PFSK-1 (cell line): ENCODE data around the gene NUDT5.

Experiments used
- FOXP2 ChIP-seq: optimal IDR thresholded peaks from 2 replicates; pipeline ENCODE3; 2011; ENCODE audit warnings: borderline replicate concordance, control low read depth, inconsistent platforms; ENCODE audit not compliant: insufficient read depth; ENCODE audit errors: extremely low read length, extremely low read depth
- POLR2AphosphoS5 ChIP-seq: IDR thresholded peaks from 2 replicates; pipeline ENCODE4 v1.6.1; 2012; ENCODE audit warnings: low read depth, mild to moderate bottlenecking, control low read depth, low read length, moderate library complexity
- SIN3A ChIP-seq: IDR thresholded peaks from 2 replicates; pipeline ENCODE4 v1.6.1; 2012; ENCODE audit warnings: mild to moderate bottlenecking, low read length, moderate library complexity, borderline replicate concordance; ENCODE audit not compliant: insufficient read depth
- TAF1 ChIP-seq: IDR thresholded peaks from 2 replicates; pipeline ENCODE4 v1.6.1; 2012; ENCODE audit warnings: low read length, control low read depth, borderline replicate concordance; ENCODE audit not compliant: insufficient read depth
- TF ChIP-seq, protein P1 (sequence below), 2 experiments: IDR thresholded peaks; 2 replicates each; pipeline versions ENCODE4 v1.6.1 to v1.8.0; 2011 to 2012; ENCODE audit warnings: low read depth in 2 of 2, low read length in 2 of 2, control low read depth in 1 of 2, inconsistent platforms in 1 of 2, mild to moderate bottlenecking in 1 of 2, moderate library complexity in 1 of 2; ENCODE audit not compliant: insufficient read depth in 1 of 2

DNA sequence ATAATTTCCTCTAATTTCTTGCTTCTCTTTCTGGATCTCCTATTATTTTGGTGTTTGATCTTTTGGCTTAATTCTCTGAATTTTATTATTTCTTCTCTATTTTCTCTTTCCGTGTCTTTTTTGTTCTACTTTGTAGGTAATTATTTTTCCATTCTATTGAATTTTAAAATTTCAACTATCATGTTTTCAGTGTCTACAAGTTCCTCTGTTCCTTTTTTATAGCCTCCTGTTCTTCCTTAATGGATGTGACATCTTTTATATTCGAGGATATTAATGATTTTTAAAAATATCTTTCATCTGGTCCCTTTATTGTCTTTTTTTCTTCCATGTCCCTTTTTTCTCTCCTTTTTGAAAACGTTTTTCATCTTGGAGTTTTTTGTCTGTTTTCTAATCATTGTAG is 11.4 kb upstream of the NUDT5 start:
- no peak for TF ChIP-seq POLR2AphosphoS5
- TF ChIP-seq, protein P1, sequence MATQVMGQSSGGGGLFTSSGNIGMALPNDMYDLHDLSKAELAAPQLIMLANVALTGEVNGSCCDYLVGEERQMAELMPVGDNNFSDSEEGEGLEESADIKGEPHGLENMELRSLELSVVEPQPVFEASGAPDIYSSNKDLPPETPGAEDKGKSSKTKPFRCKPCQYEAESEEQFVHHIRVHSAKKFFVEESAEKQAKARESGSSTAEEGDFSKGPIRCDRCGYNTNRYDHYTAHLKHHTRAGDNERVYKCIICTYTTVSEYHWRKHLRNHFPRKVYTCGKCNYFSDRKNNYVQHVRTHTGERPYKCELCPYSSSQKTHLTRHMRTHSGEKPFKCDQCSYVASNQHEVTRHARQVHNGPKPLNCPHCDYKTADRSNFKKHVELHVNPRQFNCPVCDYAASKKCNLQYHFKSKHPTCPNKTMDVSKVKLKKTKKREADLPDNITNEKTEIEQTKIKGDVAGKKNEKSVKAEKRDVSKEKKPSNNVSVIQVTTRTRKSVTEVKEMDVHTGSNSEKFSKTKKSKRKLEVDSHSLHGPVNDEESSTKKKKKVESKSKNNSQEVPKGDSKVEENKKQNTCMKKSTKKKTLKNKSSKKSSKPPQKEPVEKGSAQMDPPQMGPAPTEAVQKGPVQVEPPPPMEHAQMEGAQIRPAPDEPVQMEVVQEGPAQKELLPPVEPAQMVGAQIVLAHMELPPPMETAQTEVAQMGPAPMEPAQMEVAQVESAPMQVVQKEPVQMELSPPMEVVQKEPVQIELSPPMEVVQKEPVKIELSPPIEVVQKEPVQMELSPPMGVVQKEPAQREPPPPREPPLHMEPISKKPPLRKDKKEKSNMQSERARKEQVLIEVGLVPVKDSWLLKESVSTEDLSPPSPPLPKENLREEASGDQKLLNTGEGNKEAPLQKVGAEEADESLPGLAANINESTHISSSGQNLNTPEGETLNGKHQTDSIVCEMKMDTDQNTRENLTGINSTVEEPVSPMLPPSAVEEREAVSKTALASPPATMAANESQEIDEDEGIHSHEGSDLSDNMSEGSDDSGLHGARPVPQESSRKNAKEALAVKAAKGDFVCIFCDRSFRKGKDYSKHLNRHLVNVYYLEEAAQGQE (IDR thresholded peaks at IDR 0.05; ENCODE audit: insufficient read depth in 1 of 2, low read depth in 2 of 2, low read length in 2 of 2) = no peak
- TF ChIP-seq SIN3A = no peak
- TF ChIP-seq TAF1 = no peak
- no peak for TF ChIP-seq FOXP2
